HepG2 (cell line): ENCODE results near the gene AKR1A1. TPM values are rescaled to one million over a fixed set of nuclear protein-coding genes. Genes with fewer than 3 reads are reported as not detected.
A peak's percentile ranks its signal among the peaks of the same experiment; 100 is the strongest.

Source experiments
- BATF2 ChIP-seq: sonication (generic); formaldehyde crosslinking; IDR thresholded peaks from 2 replicates; pipeline ENCODE4 v1.8.0; 2022; ENCODE audit warnings: mild to moderate bottlenecking, missing genetic modification reagents, moderate library complexity
- ESRRA ChIP-seq: sonication (generic); formaldehyde crosslinking; IDR thresholded peaks from 2 replicates; pipeline ENCODE4 v1.5.1; 2020; ENCODE audit warnings: mild to moderate bottlenecking, low read depth, missing genetic modification reagents
- HOXA7 ChIP-seq: sonication (generic); formaldehyde crosslinking; IDR thresholded peaks from 2 replicates; pipeline ENCODE4 v1.8.1; 2022; ENCODE audit warnings: mild to moderate bottlenecking, missing genetic modification reagents, moderate library complexity
- MAFG ChIP-seq: sonication (generic); formaldehyde crosslinking; IDR thresholded peaks from 2 replicates; pipeline ENCODE4 v1.5.1; 2020; ENCODE audit warnings: mild to moderate bottlenecking, missing genetic modification reagents
- NRL ChIP-seq: sonication (generic); formaldehyde crosslinking; IDR thresholded peaks from 2 replicates; pipeline ENCODE4 v1.5.0; 2020; ENCODE audit warnings: missing genetic modification reagents, mild to moderate bottlenecking, moderate library complexity, borderline replicate concordance
- PLRG1 ChIP-seq: fragments of 450-650 bp; conservative IDR thresholded peaks from 2 replicates; pipeline ENCODE4 v1.6.1; 2016
- POGK ChIP-seq: sonication (generic); formaldehyde crosslinking; conservative IDR thresholded peaks from 2 replicates; pipeline ENCODE4 v1.8.0; 2022; ENCODE audit warnings: mild to moderate bottlenecking, moderate library complexity, missing genetic modification reagents
- SNAPC2 ChIP-seq: sonication (generic); formaldehyde crosslinking; IDR thresholded peaks from 2 replicates; pipeline ENCODE4 v1.8.1; 2022; ENCODE audit warnings: mild to moderate bottlenecking, missing genetic modification reagents
- SOX6 ChIP-seq, 2 experiments: fragments of 450-650 bp in 1 of 2; sonication (generic) in 1 of 2; formaldehyde crosslinking in 1 of 2; IDR thresholded peaks; 2 replicates each; pipeline versions ENCODE4 v1.4.0 to v1.6.1; 2017 to 2020; ENCODE audit warnings: antibody characterized with exemption in 1 of 2, mild to moderate bottlenecking in 1 of 2, missing genetic modification reagents in 1 of 2
- TFAP4 ChIP-seq: sonication (generic); IDR thresholded peaks from 2 replicates; pipeline ENCODE4 v1.6.1; 2016; ENCODE audit warnings: low read depth, borderline replicate concordance
- ZBTB44 ChIP-seq: sonication (generic); formaldehyde crosslinking; IDR thresholded peaks from 2 replicates; pipeline ENCODE4 v1.4.0; 2020; ENCODE audit warnings: missing genetic modification reagents
- ZGPAT ChIP-seq: IDR thresholded peaks from 2 replicates; pipeline ENCODE4 v1.6.1; 2016; ENCODE audit warnings: mild to moderate bottlenecking
- ZNF124 ChIP-seq: sonication (generic); formaldehyde crosslinking; IDR thresholded peaks from 2 replicates; pipeline ENCODE4 v1.4.0; 2020; ENCODE audit warnings: missing genetic modification reagents
- ZNF142 ChIP-seq: sonication (generic); formaldehyde crosslinking; IDR thresholded peaks from 2 replicates; pipeline ENCODE4 v1.4.0; 2020; ENCODE audit warnings: missing genetic modification reagents
- polyA plus RNA-seq, 8 experiments: library from polyadenylated mRNA; depleted of rRNA in 3 of 8; stranded (reverse) in 7 of 8; unstranded in 1 of 8; fragments of >200 nt; fragmentation: Illumina TruSeq in 4 of 8; extraction: Trizol in 4 of 8; gene quantifications; 2 replicates each; pipeline versions ENCODE4 v1.2.1 to v1.2.3, GENCODE V29; 2011 to 2016; ENCODE audit warnings: low read depth in 4 of 8, missing spikeins in 1 of 8, mixed read lengths in 1 of 8; ENCODE audit not compliant: insufficient read depth in 1 of 8
- total RNA-seq, 5 experiments: library from RNA; depleted of rRNA; stranded (reverse); fragments of >200 nt; fragmentation: Illumina TruSeq; extraction: Trizol; gene quantifications; 2 replicates each; pipeline ENCODE4 v1.2.3, GENCODE V29; 2016; ENCODE audit warnings: low read depth in 1 of 5

Gene AKR1A1
- total and polyA plus RNA-seq, 2 of the 13 experiments (the other 11 are each of a cell fraction or from before 2014, with no cell fraction given), result 181 to 217 TPM

GRCh38 chr1:45583666-45584350 is 33.2 kb downstream of the AKR1A1 start, which contains the start of gene NASP (continued):
- peak; percentile 25; the same call in 1 of the 2 replicates for TF ChIP-seq ZNF142 (CRISPR knock-in tag)
- no peak for TF ChIP-seq SOX6 (IDR thresholded peaks at IDR 0.05)
- 0 out of 2 replicates have a peak, but pooled peaks have one; percentile 5 for TF ChIP-seq SOX6 (CRISPR knock-in tag; IDR thresholded peaks at IDR 0.05)
- no peak for TF ChIP-seq PLRG1
- no peak for TF ChIP-seq MAFG
- no peak for TF ChIP-seq POGK (CRISPR knock-in tag)
- no peak for TF ChIP-seq SNAPC2 (CRISPR knock-in tag)
- TF ChIP-seq HOXA7 (CRISPR knock-in tag), result no peak
- TF ChIP-seq ESRRA (CRISPR knock-in tag), result no peak
- TF ChIP-seq ZBTB44 (CRISPR knock-in tag), result no peak
- no peak; the same call in 1 of the 2 replicates for TF ChIP-seq NRL
- TF ChIP-seq ZNF124 (CRISPR knock-in tag), result no peak; the same call in 1 of the 2 replicates
- peak; percentile 38; the same call in 1 of the 2 replicates for TF ChIP-seq ZGPAT (CRISPR knock-in tag)
- peak; percentile 84; the same call in 1 of the 2 replicates for TF ChIP-seq BATF2
- no peak for TF ChIP-seq TFAP4
